ENCODE measurements around the gene ACSM5.

The ACSM5 gene

DNA sequence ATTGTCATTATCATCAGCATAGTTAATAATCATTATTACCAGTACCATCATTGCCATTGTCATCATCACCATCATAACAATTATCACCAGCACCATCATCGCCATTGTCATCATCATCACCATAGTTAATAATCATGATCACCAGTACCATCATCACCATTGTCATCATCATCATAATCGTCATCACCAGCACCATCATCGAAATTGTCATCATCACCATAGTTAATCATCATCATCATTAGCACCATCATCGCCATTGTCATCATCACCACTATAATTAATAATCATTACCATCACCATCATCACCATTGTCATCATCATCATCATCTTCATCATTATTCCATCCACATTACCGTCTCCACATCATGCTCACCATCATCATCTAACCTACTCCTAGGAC, 18.3 kb upstream of the ACSM5 start:
- no peaks in the 10 kb centered on the region for H3K9me3 Mint-ChIP-seq
- H3K36me3 Mint-ChIP-seq (ENCODE audit: low read depth) = no peaks in the 10 kb centered on the region

GRCh38 chr16:20393801-20394577, 15.3 kb upstream of the ACSM5 start:
- Mint-ChIP-seq H3K27ac (no peak overlapping the region), H3K36me3 (ENCODE audit: low read depth) (no peaks in the 10 kb centered on the region), H3K27me3 (ENCODE audit: low read depth) (no peaks in the 10 kb centered on the region), H3K4me1 (ENCODE audit: low read depth) (no peaks in the 10 kb centered on the region), H3K9me3 (no peaks in the 10 kb centered on the region), H3K4me3 (no peak overlapping the region)

More for the DNA sequence above, 18.3 kb upstream of the ACSM5 start:
- H3K4me3 Mint-ChIP-seq = no peak overlapping the region
- no peak overlapping the region for H3K27ac Mint-ChIP-seq
- H3K27me3 Mint-ChIP-seq (ENCODE audit: low read depth) = peaks cover 5% of the 10 kb centered on the region
- no peaks in the 10 kb centered on the region for H3K4me1 Mint-ChIP-seq (ENCODE audit: low read depth)

GRCh38 chr16:20395946-20396345, 13.4 kb upstream of the ACSM5 start:
- no peaks in the 10 kb centered on the region for H3K27me3 Mint-ChIP-seq (ENCODE audit: low read depth)
- no peaks in the 10 kb centered on the region for H3K9me3 Mint-ChIP-seq
- H3K36me3 Mint-ChIP-seq (ENCODE audit: low read depth) = no peaks in the 10 kb centered on the region
- H3K4me1 Mint-ChIP-seq (ENCODE audit: low read depth) = no peaks in the 10 kb centered on the region
- no peak overlapping the region for H3K4me3 Mint-ChIP-seq
- H3K27ac Mint-ChIP-seq = no peak overlapping the region

DNA sequence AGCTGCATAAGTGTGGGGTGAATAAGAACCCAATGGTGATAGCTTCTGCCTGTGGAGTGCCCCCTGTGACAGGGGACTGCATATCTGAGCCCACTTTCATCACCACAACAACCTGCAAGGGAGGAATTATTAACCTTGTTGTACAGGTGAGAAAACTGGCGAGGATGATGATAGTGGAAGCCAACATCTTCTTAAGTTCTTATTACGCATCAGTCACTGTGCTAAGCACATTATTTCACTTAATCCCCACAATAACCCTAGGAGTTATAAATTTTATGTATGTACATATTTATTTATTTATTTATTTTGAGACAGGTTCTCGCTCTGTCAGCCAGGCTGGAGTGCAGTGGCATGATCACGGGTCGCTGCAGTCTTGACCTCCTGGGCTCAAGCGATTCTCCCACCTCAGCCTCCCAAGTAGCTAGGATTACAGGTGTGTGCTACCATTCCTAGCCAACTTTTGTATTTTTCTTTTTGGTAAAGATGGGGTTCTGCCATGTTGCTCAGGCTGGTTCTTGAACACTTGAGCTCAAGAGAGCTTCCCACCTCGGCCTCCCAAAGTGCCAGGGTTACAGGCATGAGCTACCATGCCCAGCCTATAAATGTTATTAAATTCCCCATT, 12.4 kb upstream of the ACSM5 start:
- Mint-ChIP-seq H3K4me3 (no peak overlapping the region), H3K4me1 (ENCODE audit: low read depth) (no peaks in the 10 kb centered on the region), H3K27me3 (ENCODE audit: low read depth) (no peaks in the 10 kb centered on the region), H3K27ac (no peak overlapping the region), H3K9me3 (no peaks in the 10 kb centered on the region), H3K36me3 (ENCODE audit: low read depth) (no peaks in the 10 kb centered on the region)

- Mint-ChIP-seq H3K4me1 (ENCODE audit: low read depth) (no peaks in the 10 kb centered on the region), H3K4me3 (no peak overlapping the region), H3K36me3 (ENCODE audit: low read depth) (no peaks in the 10 kb centered on the region), H3K27me3 (ENCODE audit: low read depth) (no peaks in the 10 kb centered on the region), H3K9me3 (no peaks in the 10 kb centered on the region), H3K27ac (no peak overlapping the region)
Observed at GRCh38 chr16:20397468-20398074, 11.8 kb upstream of the ACSM5 start.

GRCh38 chr16:20398603-20399002, 10.7 kb upstream of the ACSM5 start:
- H3K27me3 Mint-ChIP-seq (ENCODE audit: low read depth) = no peaks in the 10 kb centered on the region
- no peak overlapping the region for H3K4me3 Mint-ChIP-seq
- H3K27ac Mint-ChIP-seq = no peak overlapping the region
- no peaks in the 10 kb centered on the region for H3K9me3 Mint-ChIP-seq
- H3K36me3 Mint-ChIP-seq (ENCODE audit: low read depth) = no peaks in the 10 kb centered on the region
- H3K4me1 Mint-ChIP-seq (ENCODE audit: low read depth) = no peaks in the 10 kb centered on the region

- Mint-ChIP-seq H3K27ac (no peak overlapping the region), H3K4me1 (ENCODE audit: low read depth) (no peaks in the 10 kb centered on the region), H3K9me3 (no peaks in the 10 kb centered on the region), H3K27me3 (ENCODE audit: low read depth) (no peaks in the 10 kb centered on the region), H3K4me3 (no peak overlapping the region), H3K36me3 (ENCODE audit: low read depth) (no peaks in the 10 kb centered on the region)
Observed at GRCh38 chr16:20399185-20399584, 10.1 kb upstream of the ACSM5 start.

DNA sequence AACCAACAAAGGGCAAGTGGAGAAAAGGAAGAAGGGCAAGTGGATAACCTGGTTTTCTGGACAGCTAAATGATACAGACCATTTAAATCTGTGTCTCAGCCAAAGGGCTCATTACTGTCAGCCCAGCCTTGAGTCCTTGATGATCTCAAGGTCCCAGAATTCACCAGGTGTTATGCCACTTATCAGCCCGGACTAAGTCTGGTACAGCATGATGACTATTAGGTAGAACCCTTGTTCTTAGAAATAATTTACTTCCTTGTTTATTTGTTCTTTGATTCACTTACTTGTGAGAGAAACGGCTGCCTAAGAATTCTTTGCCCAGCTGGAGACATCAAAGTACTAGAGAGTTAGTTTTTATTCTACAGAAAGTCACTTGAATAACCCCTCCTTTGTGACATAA, 8.3 kb upstream of the ACSM5 start:
- Mint-ChIP-seq H3K27ac (no peak overlapping the region), H3K9me3 (no peaks in the 10 kb centered on the region), H3K4me1 (ENCODE audit: low read depth) (no peaks in the 10 kb centered on the region), H3K4me3 (no peak overlapping the region), H3K36me3 (ENCODE audit: low read depth) (no peaks in the 10 kb centered on the region), H3K27me3 (ENCODE audit: low read depth) (no peaks in the 10 kb centered on the region)

DNA sequence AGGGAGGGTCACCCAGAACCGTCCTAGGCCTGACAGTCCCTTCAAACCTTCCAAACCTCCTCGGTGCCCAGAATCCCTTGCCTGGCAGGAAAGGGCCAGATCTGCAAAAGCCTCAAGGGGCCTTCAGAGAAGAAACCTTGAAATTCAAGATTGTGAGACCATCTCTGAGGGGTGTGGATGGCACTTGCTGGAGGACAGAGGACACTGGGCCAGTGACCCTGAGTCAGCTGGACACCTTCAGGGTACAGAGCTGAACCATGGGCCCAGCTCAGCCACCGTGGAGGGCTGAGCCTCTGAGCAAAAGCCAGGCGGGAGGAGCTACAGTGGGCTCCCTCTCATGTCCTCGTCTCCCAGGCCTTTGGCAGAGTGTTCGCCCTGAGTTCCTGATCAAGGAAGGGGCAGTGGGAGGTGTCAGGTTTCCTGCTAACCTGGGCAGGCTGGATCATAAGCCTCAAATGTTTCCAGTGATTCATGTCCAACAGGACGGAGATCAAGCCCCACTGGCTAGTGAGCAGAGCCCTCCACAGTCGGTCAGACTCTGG, 7.8 kb upstream of the ACSM5 start:
- Mint-ChIP-seq H3K4me3 (no peak overlapping the region), H3K27ac (no peak overlapping the region), H3K36me3 (ENCODE audit: low read depth) (no peaks in the 10 kb centered on the region), H3K4me1 (ENCODE audit: low read depth) (no peaks in the 10 kb centered on the region), H3K9me3 (no peaks in the 10 kb centered on the region), H3K27me3 (ENCODE audit: low read depth) (no peaks in the 10 kb centered on the region)

DNA sequence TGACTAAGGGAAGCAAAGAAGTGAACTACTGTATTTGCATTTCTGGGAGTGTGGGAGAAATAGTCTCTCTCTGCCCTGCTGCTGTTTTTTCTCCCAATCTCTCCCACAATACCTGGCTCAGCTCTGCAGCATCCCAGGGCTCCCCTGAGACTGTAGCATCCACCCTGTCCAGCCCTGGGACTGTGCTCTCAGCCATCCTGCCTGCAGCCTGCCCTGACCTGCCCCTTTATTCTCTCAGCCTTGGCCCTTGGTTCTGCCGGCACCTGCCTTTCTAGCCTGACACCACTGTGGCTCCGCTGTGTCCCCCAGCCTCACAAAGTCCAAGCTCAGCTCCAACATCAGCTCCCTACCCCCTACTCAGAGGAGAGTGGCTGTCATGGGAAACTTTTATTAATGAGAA, 6.7 kb upstream of the ACSM5 start:
- no peaks in the 10 kb centered on the region for H3K36me3 Mint-ChIP-seq (ENCODE audit: low read depth)
- no peaks in the 10 kb centered on the region for H3K27me3 Mint-ChIP-seq (ENCODE audit: low read depth)
- H3K9me3 Mint-ChIP-seq = no peaks in the 10 kb centered on the region

GRCh38 chr16:20404637-20405036, 4.7 kb upstream of the ACSM5 start, which contains the start of gene PDILT:
Gene PDILT, minus strand, starts transcription at chr16:20404737. Its CDS starts 5,437 bp downstream, at chr16:20399300.
- no peaks in the 10 kb centered on the region for H3K9me3 Mint-ChIP-seq
- H3K27me3 Mint-ChIP-seq (ENCODE audit: low read depth) = no peaks in the 10 kb centered on the region
- no peaks in the 10 kb centered on the region for H3K4me1 Mint-ChIP-seq (ENCODE audit: low read depth)
- H3K27ac Mint-ChIP-seq = no peak within 1 kb of the TSS
- no peaks in the 10 kb centered on the region for H3K36me3 Mint-ChIP-seq (ENCODE audit: low read depth)
- no peak within 1 kb of the TSS for H3K4me3 Mint-ChIP-seq

More for the DNA sequence above, 6.7 kb upstream of the ACSM5 start:
- Mint-ChIP-seq H3K27ac (no peak overlapping the region), H3K4me1 (ENCODE audit: low read depth) (no peaks in the 10 kb centered on the region), H3K4me3 (no peak overlapping the region)

- H3K9me3 Mint-ChIP-seq = no peaks in the 10 kb centered on the region
Observed at GRCh38 chr16:20410121-20410723, 888 bp downstream of the ACSM5 start.

GRCh38 chr16:20411055-20411454, 1.7 kb downstream of the ACSM5 start:
- Mint-ChIP-seq H3K36me3 (ENCODE audit: low read depth) (no peaks in the 10 kb centered on the region), H3K4me1 (ENCODE audit: low read depth) (no peaks in the 10 kb centered on the region), H3K4me3 (no peak overlapping the region), H3K9me3 (no peaks in the 10 kb centered on the region), H3K27ac (no peak overlapping the region), H3K27me3 (ENCODE audit: low read depth) (no peaks in the 10 kb centered on the region)

More at GRCh38 chr16:20410121-20410723, 888 bp downstream of the ACSM5 start:
- H3K27ac Mint-ChIP-seq = no peak overlapping the region
- H3K4me3 Mint-ChIP-seq = no peak overlapping the region
- no peaks in the 10 kb centered on the region for H3K36me3 Mint-ChIP-seq (ENCODE audit: low read depth)
- no peaks in the 10 kb centered on the region for H3K27me3 Mint-ChIP-seq (ENCODE audit: low read depth)
- no peaks in the 10 kb centered on the region for H3K4me1 Mint-ChIP-seq (ENCODE audit: low read depth)

DNA sequence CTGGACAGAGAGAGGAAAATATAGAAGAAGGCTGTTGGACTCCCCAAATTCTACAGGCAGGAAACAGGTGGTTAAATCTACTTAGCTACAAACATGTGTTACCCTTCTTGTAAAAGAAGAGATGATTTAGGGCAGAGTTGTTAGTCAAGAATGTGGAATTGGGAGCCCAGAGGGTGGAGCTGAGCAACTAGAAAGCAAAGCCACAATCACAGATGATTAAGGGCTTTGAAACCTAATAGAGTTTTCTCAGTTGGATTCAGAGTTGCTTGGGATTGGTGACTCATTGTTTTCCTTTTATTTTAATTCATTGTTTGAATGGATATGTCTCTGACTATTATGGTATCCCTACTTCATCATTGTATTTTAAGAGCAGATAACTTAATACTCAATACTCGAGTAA, 6.2 kb downstream of the ACSM5 start:
- Mint-ChIP-seq H3K27me3 (ENCODE audit: low read depth) (no peaks in the 10 kb centered on the region), H3K36me3 (ENCODE audit: low read depth) (no peaks in the 10 kb centered on the region), H3K4me1 (ENCODE audit: low read depth) (no peaks in the 10 kb centered on the region), H3K4me3 (no peak overlapping the region), H3K9me3 (no peaks in the 10 kb centered on the region), H3K27ac (no peak overlapping the region)

Measured in T-helper 1 cell treated with Interleukin-12 subunit alpha and Interleukin-12 subunit beta and Interleukin-4 antibody, amounts not matched to agents 30 μg/mL and 1 μg/mL, for 36 hours (primary cell).